ENCODE data around the gene DTHD1. TPM values are rescaled to one million over a fixed set of nuclear protein-coding genes. Genes with fewer than 3 reads are reported as not detected.

DTHD1 gene
- total RNA-seq, 3 donors from 2014 or later, result 0.15 to 0.71 (median 0.19) TPM

DNA sequence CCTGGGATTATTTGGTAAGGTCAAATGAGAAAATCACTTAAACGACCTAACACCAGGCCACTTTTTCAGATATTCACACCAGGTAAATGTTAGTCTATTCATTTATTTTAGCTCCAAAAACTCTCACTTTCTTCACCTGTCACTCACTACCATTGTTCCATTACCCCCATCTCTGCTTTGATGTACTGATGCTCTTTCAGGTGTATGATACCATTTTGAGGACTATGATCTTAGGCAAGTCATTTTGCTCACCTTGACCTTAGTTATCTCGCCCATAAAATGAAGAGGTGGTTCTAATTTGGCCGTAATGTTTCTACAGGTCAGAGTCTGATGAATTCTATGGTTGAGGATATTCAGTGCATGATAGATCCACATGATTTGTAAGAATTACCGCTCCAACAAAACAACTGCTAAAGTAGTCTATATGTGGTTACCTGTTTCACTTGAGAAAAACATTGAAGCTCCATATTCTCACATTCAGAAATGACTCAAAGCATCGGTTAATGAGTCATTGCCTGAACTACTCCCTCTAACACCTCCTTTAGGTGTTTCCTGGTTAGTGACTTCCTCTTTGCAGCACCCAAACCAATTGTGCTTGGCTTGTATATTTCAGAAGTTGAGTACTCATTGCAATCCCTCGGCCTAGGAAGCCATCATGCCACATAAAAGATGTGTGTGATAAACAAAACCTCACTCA is 4.5 kb downstream of the DTHD1 start:
- H3K4me3 Mint-ChIP-seq, result peak overlapping the region; percentile 39
- H3K27me3 Mint-ChIP-seq (ENCODE audit: low read depth), result no peaks in the 10 kb centered on the region
- ATAC-seq (peak; percentile 94 to 98), DNase-seq (peak; percentile 37)
- H3K36me3 Mint-ChIP-seq (ENCODE audit: insufficient read depth), result no peaks in the 10 kb centered on the region
- peaks cover 39% of the 10 kb centered on the region for H3K4me1 Mint-ChIP-seq (ENCODE audit: low read depth)
- no peaks in the 10 kb centered on the region for H3K9me3 Mint-ChIP-seq

DNA sequence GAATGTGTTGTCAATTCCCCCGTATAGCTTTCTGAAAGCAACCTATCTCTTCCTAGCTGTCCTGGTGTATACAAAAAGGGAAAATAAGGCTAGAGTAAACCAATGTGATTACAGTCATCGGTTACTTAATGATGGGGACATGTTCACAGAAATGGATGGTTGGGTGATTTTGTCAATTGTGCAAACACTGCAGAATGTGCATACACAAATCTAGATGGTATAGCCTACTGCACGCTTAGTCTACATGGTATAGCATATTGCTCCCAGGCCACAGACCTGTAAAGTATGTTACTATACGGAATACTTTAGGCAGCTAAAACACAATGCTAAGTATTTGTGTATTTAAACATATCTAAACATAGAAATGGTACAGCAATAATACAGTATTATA is 5.1 kb downstream of the DTHD1 start:
- Mint-ChIP-seq H3K9me3 (no peaks in the 10 kb centered on the region), H3K27me3 (ENCODE audit: low read depth) (no peaks in the 10 kb centered on the region), H3K4me3 (peak overlapping the region; percentile 20), H3K36me3 (ENCODE audit: insufficient read depth) (no peaks in the 10 kb centered on the region), H3K4me1 (ENCODE audit: low read depth) (peaks cover 37% of the 10 kb centered on the region)
- no peak for ATAC-seq
- no peak for DNase-seq

DNA sequence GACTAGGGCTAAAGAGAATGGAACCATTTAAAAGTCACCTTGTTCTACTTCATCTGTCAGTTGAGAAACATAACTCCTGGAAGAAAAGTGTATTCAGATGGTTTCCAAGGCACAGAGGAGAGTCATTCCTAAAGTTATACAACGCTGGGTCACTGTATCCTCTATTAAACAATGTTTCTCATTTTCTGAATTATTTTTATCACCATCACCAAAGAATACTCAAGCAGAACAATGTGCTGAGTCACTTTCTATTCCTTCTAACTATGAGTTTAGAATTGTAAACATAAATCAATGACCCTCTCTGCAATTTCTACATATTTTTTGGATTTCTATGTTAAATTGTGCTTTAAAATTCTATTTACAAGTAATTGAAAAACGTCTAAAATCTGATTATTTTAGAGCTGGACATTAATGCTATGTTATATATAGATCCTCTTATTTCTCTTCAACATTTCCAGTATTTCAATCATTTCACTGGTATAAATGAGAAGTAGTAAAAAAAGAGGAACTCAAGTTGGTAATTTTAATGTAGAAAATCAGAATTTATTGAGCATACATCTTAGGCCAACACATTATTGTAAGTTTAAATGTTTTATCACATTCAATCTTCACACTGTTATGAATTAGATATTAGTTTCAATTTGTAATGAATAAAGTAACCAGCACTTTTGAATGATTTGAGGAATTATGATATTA is 7.5 kb downstream of the DTHD1 start:
- DNase-seq (no peak), ATAC-seq (no peak)
- H3K36me3 Mint-ChIP-seq (ENCODE audit: insufficient read depth), result no peaks in the 10 kb centered on the region
- H3K27me3 Mint-ChIP-seq (ENCODE audit: low read depth), result no peaks in the 10 kb centered on the region
- peaks cover 32% of the 10 kb centered on the region for H3K4me1 Mint-ChIP-seq (ENCODE audit: low read depth)
- H3K9me3 Mint-ChIP-seq, result no peaks in the 10 kb centered on the region
- no peak overlapping the region for H3K4me3 Mint-ChIP-seq

DNA sequence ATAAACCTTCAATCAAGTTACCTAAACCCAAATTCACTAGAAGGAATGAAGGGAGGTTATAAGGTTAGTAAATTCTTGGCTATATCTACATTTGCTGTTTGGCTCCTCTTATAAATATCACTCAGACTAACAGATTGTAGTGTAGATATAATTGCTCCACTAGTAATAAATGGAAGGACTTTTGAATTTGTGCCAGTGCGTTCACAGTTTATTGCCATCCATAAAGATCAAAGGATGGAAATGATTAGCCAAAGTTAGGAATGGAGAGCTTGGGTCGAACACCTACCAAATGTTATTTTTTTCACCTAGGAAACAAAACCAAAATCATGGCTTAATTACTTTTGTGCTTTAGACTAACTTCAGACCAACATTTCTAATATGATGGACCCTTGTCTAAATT is 9.2 kb downstream of the DTHD1 start:
- ATAC-seq (no peak), DNase-seq (no peak)
- no peaks in the 10 kb centered on the region for H3K9me3 Mint-ChIP-seq
- no peak overlapping the region for H3K4me3 Mint-ChIP-seq
- H3K36me3 Mint-ChIP-seq (ENCODE audit: insufficient read depth), result no peaks in the 10 kb centered on the region
- peaks cover 22% of the 10 kb centered on the region for H3K4me1 Mint-ChIP-seq (ENCODE audit: low read depth)
- H3K27me3 Mint-ChIP-seq (ENCODE audit: low read depth), result no peaks in the 10 kb centered on the region

DNA sequence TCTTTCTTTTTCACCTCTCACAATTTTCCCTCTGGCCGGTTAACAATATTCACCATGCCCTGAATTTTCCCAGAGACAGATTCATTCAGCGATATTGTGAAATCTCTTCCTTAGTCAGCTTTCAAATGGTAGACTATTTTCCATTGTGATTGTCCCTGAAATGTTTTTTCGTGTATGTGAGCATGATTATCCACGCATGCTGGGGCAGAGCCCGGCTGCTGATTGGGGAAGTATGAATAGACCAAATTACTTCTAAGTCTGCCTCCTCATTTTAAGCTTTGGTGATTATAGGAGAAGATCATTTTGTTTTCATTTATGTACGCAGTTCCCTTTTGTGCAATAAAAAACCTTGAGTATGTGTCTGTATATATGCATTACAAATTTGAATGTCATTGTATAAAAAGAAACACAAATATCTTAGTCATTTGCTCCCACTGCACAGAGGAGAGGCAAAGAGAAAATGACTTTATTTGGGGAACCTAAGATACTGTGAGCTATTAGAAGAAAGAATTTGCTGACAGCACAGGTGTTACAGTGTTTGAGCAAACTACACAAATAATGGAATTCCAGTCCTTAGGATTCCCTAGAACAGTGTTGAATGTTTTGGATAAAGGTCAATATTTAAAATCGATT is 11.3 kb downstream of the DTHD1 start:
- no peak overlapping the region for H3K4me3 Mint-ChIP-seq
- H3K9me3 Mint-ChIP-seq, result no peaks in the 10 kb centered on the region

DNA sequence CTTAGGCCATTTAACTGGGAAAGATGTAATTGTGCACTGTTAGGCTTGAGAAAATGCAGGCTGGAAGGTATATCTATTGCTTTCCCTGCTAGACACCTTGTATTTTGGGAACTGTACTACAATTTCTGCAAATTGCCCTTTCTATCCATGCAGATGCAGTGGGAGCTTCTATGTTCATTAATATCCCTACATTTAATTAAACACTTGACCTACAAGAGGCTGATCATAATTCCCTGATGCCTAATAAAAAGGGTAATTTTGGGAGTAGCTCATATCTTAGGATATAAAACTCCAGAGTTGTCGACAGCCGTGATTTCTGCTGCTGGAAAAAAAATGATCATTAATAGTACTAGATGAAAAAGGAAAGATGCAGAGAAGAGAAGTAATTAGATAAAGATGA is 19.7 kb downstream of the DTHD1 start:
- DNase-seq (no peak), ATAC-seq (no peak)
- no peaks in the 10 kb centered on the region for H3K9me3 Mint-ChIP-seq
- H3K4me3 Mint-ChIP-seq, result no peak overlapping the region
- H3K27me3 Mint-ChIP-seq (ENCODE audit: low read depth), result no peaks in the 10 kb centered on the region
- H3K4me1 Mint-ChIP-seq (ENCODE audit: low read depth), result peaks cover 9% of the 10 kb centered on the region
- H3K36me3 Mint-ChIP-seq (ENCODE audit: insufficient read depth), result peaks cover 1% of the 10 kb centered on the region

More for the DNA sequence above, 11.3 kb downstream of the DTHD1 start:
- Mint-ChIP-seq H3K27me3 (ENCODE audit: low read depth) (no peaks in the 10 kb centered on the region), H3K4me1 (ENCODE audit: low read depth) (peaks cover 7% of the 10 kb centered on the region), H3K36me3 (ENCODE audit: insufficient read depth) (no peaks in the 10 kb centered on the region)
- ATAC-seq, result no peak
- DNase-seq, result no peak

DNA sequence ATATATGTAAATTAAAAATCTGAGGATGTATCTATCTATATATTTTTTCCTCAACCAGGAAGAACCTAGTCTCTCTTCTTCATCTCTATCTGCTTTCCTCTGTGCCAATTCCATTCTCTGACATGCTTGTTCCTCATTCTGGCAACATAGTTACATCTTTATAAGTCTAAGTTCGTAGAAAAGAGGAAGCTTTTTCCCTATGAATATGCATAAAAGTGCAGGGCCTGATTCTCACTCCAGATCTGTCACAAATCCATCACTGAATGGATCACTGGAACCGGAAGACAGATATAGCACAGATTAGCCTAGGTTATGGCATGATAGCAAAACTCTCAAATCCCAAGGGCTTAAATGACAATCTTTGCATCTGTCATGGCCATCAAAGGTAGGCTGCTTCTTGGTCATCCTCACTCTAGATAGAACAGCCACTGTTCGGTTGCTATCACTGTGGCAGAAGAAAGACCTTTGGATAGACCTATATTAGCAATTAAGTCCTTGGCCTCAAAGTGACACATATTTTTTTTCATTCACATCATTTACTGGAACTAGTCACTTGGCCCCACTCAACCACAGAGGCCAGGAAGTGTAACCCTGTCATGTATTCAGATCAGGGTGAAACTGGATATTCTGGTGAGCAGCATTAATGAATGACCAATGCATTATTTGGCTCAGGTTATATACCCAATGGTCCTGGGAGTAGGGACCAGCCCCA is 22.2 kb downstream of the DTHD1 start:
- Mint-ChIP-seq H3K36me3 (ENCODE audit: insufficient read depth) (peaks cover 2% of the 10 kb centered on the region), H3K27me3 (ENCODE audit: low read depth) (no peaks in the 10 kb centered on the region), H3K4me3 (no peak overlapping the region), H3K9me3 (no peaks in the 10 kb centered on the region), H3K4me1 (ENCODE audit: low read depth) (peaks cover 9% of the 10 kb centered on the region)
- peak; percentile 23 to 72 for ATAC-seq
- DNase-seq, result no peak

DNA sequence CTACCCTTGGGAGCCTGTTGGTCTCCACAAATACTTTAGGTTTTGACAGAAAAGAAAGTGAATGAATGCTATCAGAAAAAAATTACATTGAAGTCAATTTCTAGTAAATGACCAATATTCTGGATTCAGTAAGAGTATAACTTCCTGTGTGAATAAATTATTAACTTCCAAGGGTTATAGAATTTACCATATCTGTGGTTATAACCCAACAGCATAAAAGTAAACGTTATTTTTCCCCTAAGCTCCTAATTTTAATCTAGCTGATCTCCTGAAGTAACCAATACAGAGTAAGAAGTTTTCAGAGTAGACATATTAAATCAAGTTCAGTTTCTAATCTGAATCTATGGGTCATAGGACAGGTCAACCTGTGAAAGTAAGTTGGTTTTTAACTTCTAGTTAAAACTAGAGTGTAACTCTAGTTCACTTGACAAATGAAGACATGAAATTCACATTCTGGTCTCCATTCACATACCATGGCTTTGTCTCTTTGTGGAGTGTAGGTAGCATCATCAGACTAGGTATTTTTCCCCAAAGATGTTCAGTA is 22.8 kb downstream of the DTHD1 start:
- ATAC-seq, result no peak
- Mint-ChIP-seq H3K4me1 (ENCODE audit: low read depth) (peaks cover 9% of the 10 kb centered on the region), H3K4me3 (no peak overlapping the region)

DNA sequence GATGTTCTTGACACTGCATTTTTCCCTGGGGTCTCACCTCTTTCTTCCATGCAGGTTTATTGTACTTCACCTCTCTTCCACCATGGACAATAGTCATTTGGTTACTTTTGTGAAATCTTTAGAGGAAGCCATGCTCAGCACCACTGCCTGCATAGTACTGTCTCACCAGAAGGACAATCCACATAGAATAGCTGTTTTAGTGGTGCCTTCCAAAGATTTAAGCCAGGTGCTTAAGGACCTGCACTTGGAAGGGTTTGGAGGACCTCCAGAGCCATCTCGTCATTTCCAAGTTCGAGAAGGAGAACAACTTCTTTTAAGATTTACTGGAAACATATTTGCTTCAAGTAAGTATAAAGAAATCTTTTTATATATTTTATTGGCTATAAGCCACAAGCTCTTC is 26.7 kb downstream of the DTHD1 start:
- H3K4me3 Mint-ChIP-seq, result no peak overlapping the region
- ATAC-seq (no peak), DNase-seq (no peak)
- H3K36me3 Mint-ChIP-seq (ENCODE audit: insufficient read depth), result peaks cover 1% of the 10 kb centered on the region
- no peaks in the 10 kb centered on the region for H3K9me3 Mint-ChIP-seq
- H3K4me1 Mint-ChIP-seq (ENCODE audit: low read depth), result peaks cover 30% of the 10 kb centered on the region
- no peaks in the 10 kb centered on the region for H3K27me3 Mint-ChIP-seq (ENCODE audit: low read depth)

More for the DNA sequence above, 22.8 kb downstream of the DTHD1 start:
- H3K9me3 Mint-ChIP-seq, result no peaks in the 10 kb centered on the region
- DNase-seq, result no peak
- peaks cover 2% of the 10 kb centered on the region for H3K36me3 Mint-ChIP-seq (ENCODE audit: insufficient read depth)
- H3K27me3 Mint-ChIP-seq (ENCODE audit: low read depth), result no peaks in the 10 kb centered on the region

DNA sequence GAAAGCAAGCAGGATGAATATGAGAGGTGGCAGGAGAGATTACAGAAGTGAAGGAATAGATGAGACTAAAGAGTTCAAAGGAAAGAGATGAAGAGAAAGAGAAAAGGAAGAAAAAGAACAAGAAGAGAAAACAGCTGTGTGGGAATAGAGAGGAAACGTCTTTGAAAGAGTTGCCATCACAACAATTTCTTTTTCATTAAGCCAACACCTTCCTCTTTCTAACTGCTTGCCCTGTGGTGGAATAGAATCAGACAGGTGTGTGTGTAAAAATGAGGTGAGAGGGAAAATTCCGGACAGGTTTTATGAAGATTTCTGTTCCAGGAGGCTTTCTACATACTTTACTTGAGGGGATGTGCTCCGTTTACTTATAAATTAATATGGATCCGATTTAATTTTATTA is 28.8 kb downstream of the DTHD1 start:
- no peaks in the 10 kb centered on the region for H3K27me3 Mint-ChIP-seq (ENCODE audit: low read depth)
- DNase-seq (no peak), ATAC-seq (no peak)
- H3K4me3 Mint-ChIP-seq, result no peak overlapping the region
- no peaks in the 10 kb centered on the region for H3K9me3 Mint-ChIP-seq
- peaks cover 2% of the 10 kb centered on the region for H3K36me3 Mint-ChIP-seq (ENCODE audit: insufficient read depth)
- H3K4me1 Mint-ChIP-seq (ENCODE audit: low read depth), result peaks cover 21% of the 10 kb centered on the region

DNA sequence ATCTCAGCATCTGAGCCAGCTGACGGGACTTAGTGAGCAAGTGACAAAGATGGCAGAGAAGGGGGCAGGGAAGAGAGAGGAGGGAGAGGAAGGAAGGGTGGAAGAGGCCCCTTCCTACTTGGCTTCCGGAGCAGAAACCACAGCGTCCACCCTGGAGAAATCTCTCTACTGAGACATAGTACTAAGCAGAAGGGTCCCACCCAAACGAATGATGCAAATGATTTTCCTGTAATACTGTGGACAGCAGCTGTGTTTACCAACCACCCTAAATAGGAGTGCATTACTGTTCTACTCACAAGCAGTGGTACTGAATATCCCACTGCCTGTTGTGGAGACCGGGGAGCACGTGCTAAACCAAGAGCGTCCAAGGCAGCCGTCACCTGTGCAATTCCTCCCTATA is 29.4 kb downstream of the DTHD1 start:
- DNase-seq, result no peak

DNA sequence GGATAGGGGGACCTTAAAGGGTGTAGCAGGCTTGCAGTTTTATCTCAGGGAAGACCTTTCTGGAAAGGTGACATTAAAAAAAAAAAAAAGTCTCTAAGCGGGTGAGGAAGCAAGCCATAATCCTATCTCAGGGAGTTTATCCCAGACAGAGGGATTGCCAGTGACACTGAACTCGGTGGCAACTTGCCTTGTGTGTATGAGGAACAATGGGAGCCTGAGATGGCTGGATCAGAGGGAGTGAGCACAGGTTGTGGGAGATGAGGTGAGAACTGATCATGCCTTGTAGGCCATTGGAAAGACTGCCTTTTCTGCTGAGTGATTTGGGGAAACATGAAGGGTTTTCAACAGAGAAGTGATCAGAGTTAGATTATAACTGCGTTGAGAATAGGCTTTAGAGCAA is 31.1 kb downstream of the DTHD1 start:
- no peak overlapping the region for H3K4me3 Mint-ChIP-seq

More for the DNA sequence above, 29.4 kb downstream of the DTHD1 start:
- Mint-ChIP-seq H3K36me3 (ENCODE audit: insufficient read depth) (peaks cover 3% of the 10 kb centered on the region), H3K4me1 (ENCODE audit: low read depth) (peaks cover 23% of the 10 kb centered on the region), H3K4me3 (peak overlapping the region; percentile 42), H3K9me3 (no peaks in the 10 kb centered on the region), H3K27me3 (ENCODE audit: low read depth) (no peaks in the 10 kb centered on the region)
- peak; percentile 38 to 40 for ATAC-seq

DNA sequence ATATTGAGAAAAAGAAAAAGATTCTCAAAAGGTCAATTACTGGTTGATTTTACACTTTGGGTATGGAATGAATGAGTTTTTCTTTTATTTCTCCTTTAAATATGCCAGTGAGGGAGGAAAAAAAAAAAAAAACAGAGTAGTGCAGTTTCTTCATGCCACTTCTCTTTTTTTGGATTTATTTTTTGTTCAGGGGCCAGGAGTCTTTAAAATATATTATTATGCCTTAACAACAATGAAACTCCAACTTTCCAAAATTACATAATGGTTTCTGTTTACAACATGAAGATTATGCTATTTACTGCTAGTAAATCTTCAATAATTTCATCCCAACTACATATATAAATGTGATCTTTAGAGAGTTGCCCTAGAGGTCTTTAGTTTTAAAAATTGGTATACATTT is 31.9 kb downstream of the DTHD1 start:
- Mint-ChIP-seq H3K4me3 (no peak overlapping the region), H3K4me1 (ENCODE audit: low read depth) (peaks cover 34% of the 10 kb centered on the region), H3K9me3 (no peaks in the 10 kb centered on the region), H3K27me3 (ENCODE audit: low read depth) (no peaks in the 10 kb centered on the region), H3K36me3 (ENCODE audit: insufficient read depth) (peaks cover 2% of the 10 kb centered on the region)
- ATAC-seq, result no peak
- no peak for DNase-seq

More for the DNA sequence above, 31.1 kb downstream of the DTHD1 start:
- peaks cover 29% of the 10 kb centered on the region for H3K4me1 Mint-ChIP-seq (ENCODE audit: low read depth)
- DNase-seq, result no peak
- peaks cover 3% of the 10 kb centered on the region for H3K36me3 Mint-ChIP-seq (ENCODE audit: insufficient read depth)
- no peaks in the 10 kb centered on the region for H3K27me3 Mint-ChIP-seq (ENCODE audit: low read depth)
- no peak for ATAC-seq
- no peaks in the 10 kb centered on the region for H3K9me3 Mint-ChIP-seq

DNA sequence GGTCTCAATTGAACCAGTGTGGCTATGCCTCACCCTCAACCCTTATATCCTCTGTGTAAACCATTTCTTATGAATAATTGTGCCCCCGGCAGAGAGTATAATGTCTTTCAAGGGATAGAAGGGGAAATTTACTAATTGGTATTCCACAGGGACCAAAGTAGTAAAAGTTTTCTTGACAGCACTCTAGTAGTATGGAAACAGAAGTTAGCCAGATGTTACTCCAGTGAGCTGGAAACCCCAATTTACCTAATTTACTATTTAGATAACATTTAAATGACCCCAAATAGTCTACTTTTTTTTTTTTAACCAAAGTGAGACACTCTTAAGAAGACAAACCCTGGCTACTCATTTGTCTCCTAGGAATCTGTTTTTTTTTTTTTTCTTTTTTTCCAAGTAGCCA is 32.3 kb downstream of the DTHD1 start:
- ATAC-seq, result no peak
- Mint-ChIP-seq H3K4me1 (ENCODE audit: low read depth) (peaks cover 34% of the 10 kb centered on the region), H3K36me3 (ENCODE audit: insufficient read depth) (peaks cover 2% of the 10 kb centered on the region), H3K27me3 (ENCODE audit: low read depth) (no peaks in the 10 kb centered on the region), H3K4me3 (no peak overlapping the region), H3K9me3 (no peaks in the 10 kb centered on the region)
- DNase-seq, result no peak

Data from activated T-cell treated with anti-CD3 and anti-CD28 coated beads, Interleukin-2, amount 50 U/mL, for 4 hours (primary cell).